Stimulated activated CD8-positive, alpha-beta memory T cell treated with anti-CD3 and anti-CD28 coated beads, Interleukin-12 subunit alpha, Interleukin-12 subunit beta, amount 100 ng/mL, for 1 hour (primary cell): Measurements from ENCODE around the gene HIC2.
"Not testable (repeated sequence)": the region's sequence is repeated elsewhere in the genome, so short reads cannot be mapped to it uniquely, and the experiment has no call there.

Source experiments
- DNase-seq: peaks from one replicate; pipeline ENCODE4 v3.0.0-alpha.2; 2020; ENCODE audit warnings: low read depth

The HIC2 gene

GRCh38 chr22:21435998-21436810, 19.0 kb downstream of the HIC2 start:
- not testable (repeated sequence) for DNase-seq

GRCh38 chr22:21438013-21438412, 20.8 kb downstream of the HIC2 start:
- DNase-seq: not testable (repeated sequence)

- not testable (repeated sequence) for DNase-seq
Observed at GRCh38 chr22:21440018-21440636, 23.0 kb downstream of the HIC2 start.

GRCh38 chr22:21440676-21441075, 23.5 kb downstream of the HIC2 start:
- not testable (repeated sequence) for DNase-seq

- not testable (repeated sequence) for DNase-seq
Observed at GRCh38 chr22:21441170-21441569, 24.0 kb downstream of the HIC2 start.

- not testable (repeated sequence) for DNase-seq
Observed at GRCh38 chr22:21442123-21442522, 25.0 kb downstream of the HIC2 start.

- DNase-seq: not testable (repeated sequence)
Observed at GRCh38 chr22:21442646-21443045, 25.5 kb downstream of the HIC2 start.

- DNase-seq: no peak
Observed at GRCh38 chr22:21443057-21443734, 26.0 kb downstream of the HIC2 start.

- DNase-seq: no peak
Observed at GRCh38 chr22:21443735-21444421, 26.7 kb downstream of the HIC2 start.

GRCh38 chr22:21444701-21445436, 27.7 kb downstream of the HIC2 start:
- DNase-seq: no peak

GRCh38 chr22:21445437-21446127, 28.4 kb downstream of the HIC2 start:
- no peak for DNase-seq

GRCh38 chr22:21446128-21446826, 29.1 kb downstream of the HIC2 start:
- no peak for DNase-seq

- no peak for DNase-seq
Observed at GRCh38 chr22:21446827-21447690, 29.9 kb downstream of the HIC2 start.

GRCh38 chr22:21447694-21448402, 30.7 kb downstream of the HIC2 start:
- no peak for DNase-seq

GRCh38 chr22:21448627-21449416, 31.7 kb downstream of the HIC2 start:
- no peak for DNase-seq

- no peak for DNase-seq
Observed at GRCh38 chr22:21449531-21450319, 32.6 kb downstream of the HIC2 start.

GRCh38 chr22:21450320-21450831, 33.2 kb downstream of the HIC2 start:
- no peak for DNase-seq
